ENCODE results near the gene DRC3.

The DRC3 gene

GRCh38 chr17:17934214-17934613 lies 38.4 kb upstream of the DRC3 start:
- Histone ChIP-seq H3K4ac (ENCODE audit: low read depth, low read length) (no peak overlapping the region), H3K79me2 (ENCODE audit: control insufficient read depth, insufficient read depth, low read length) (no peaks in the 10 kb centered on the region), H3K9ac (ENCODE audit: low read length) (no peak overlapping the region), H3K27me3 (ENCODE audit: insufficient read depth, low read length, poor library complexity) (no peaks in the 10 kb centered on the region), H2AK5ac (ENCODE audit: low read length) (no peak overlapping the region), H3K18ac (ENCODE audit: low read length) (no peak overlapping the region), H3K36me3 (ENCODE audit: control insufficient read depth, insufficient read depth, low read length) (no peaks in the 10 kb centered on the region), H3K4me1 (ENCODE audit: control insufficient read depth, low read depth, low read length) (peaks cover 3% of the 10 kb centered on the region), H3K23ac (ENCODE audit: low read length) (no peak overlapping the region), H3K4me3 (ENCODE audit: low read length) (no peak overlapping the region), H3K27ac (ENCODE audit: low read depth, low read length) (no peak overlapping the region), H4K5ac (ENCODE audit: low read length) (no peak overlapping the region), H3K4me2 (ENCODE audit: low read length) (no peak overlapping the region), H4K8ac (ENCODE audit: low read depth, low read length) (no peak overlapping the region), H3K79me1 (ENCODE audit: low read length) (no peaks in the 10 kb centered on the region), H2BK15ac (replicated peaks; ENCODE audit: low read depth) (no peak overlapping the region), H2BK5ac (ENCODE audit: low read length) (no peak overlapping the region), H2BK120ac (ENCODE audit: low read depth, low read length) (no peak overlapping the region), H3K56ac (ENCODE audit: low read length) (no peak overlapping the region)
- WGBS (ENCODE audit: extremely low coverage, insufficient coverage, low lambda C conversion rate), result no CpG with 5 or more reads among the region's 2 CpGs
- no peak for DNase-seq

- WGBS (ENCODE audit: extremely low coverage, insufficient coverage, low lambda C conversion rate), result no CpG with 5 or more reads among the region's 3 CpGs
- Histone ChIP-seq H3K27me3 (ENCODE audit: insufficient read depth, low read length, poor library complexity) (no peaks in the 10 kb centered on the region), H2BK15ac (replicated peaks; ENCODE audit: low read depth) (no peak overlapping the region), H3K27ac (ENCODE audit: low read depth, low read length) (no peak overlapping the region), H2AK5ac (ENCODE audit: low read length) (no peak overlapping the region), H2BK5ac (ENCODE audit: low read length) (no peak overlapping the region), H4K5ac (ENCODE audit: low read length) (no peak overlapping the region), H3K4me1 (ENCODE audit: control insufficient read depth, low read depth, low read length) (peaks cover 3% of the 10 kb centered on the region), H3K4me3 (ENCODE audit: low read length) (no peak overlapping the region), H3K9ac (ENCODE audit: low read length) (no peak overlapping the region), H3K23ac (ENCODE audit: low read length) (no peak overlapping the region), H2BK120ac (ENCODE audit: low read depth, low read length) (no peak overlapping the region), H3K56ac (ENCODE audit: low read length) (no peak overlapping the region), H3K36me3 (ENCODE audit: control insufficient read depth, insufficient read depth, low read length) (no peaks in the 10 kb centered on the region), H3K4me2 (ENCODE audit: low read length) (no peak overlapping the region), H3K4ac (ENCODE audit: low read depth, low read length) (no peak overlapping the region), H3K79me2 (ENCODE audit: control insufficient read depth, insufficient read depth, low read length) (no peaks in the 10 kb centered on the region), H4K8ac (ENCODE audit: low read depth, low read length) (no peak overlapping the region), H3K79me1 (ENCODE audit: low read length) (no peaks in the 10 kb centered on the region), H3K18ac (ENCODE audit: low read length) (no peak overlapping the region)
- no peak for DNase-seq
Observed at GRCh38 chr17:17934806-17935205, 37.9 kb upstream of the DRC3 start.

GRCh38 chr17:17935321-17936271 lies 37.1 kb upstream of the DRC3 start:
- H3K23ac ChIP-seq (ENCODE audit: low read length), result peak overlapping the region; percentile 18
- no peak overlapping the region for H3K4me2 ChIP-seq (ENCODE audit: low read length)
- H4K5ac ChIP-seq (ENCODE audit: low read length), result no peak overlapping the region
- H2BK15ac ChIP-seq (replicated peaks; ENCODE audit: low read depth), result no peak overlapping the region
- no peak overlapping the region for H3K9ac ChIP-seq (ENCODE audit: low read length)
- no peak overlapping the region for H2AK5ac ChIP-seq (ENCODE audit: low read length)
- no peak overlapping the region for H3K18ac ChIP-seq (ENCODE audit: low read length)
- H4K8ac ChIP-seq (ENCODE audit: low read depth, low read length), result no peak overlapping the region
- H2BK120ac ChIP-seq (ENCODE audit: low read depth, low read length), result no peak overlapping the region
- no peak overlapping the region for H2BK5ac ChIP-seq (ENCODE audit: low read length)
- H3K27ac ChIP-seq (ENCODE audit: low read depth, low read length), result no peak overlapping the region
- H3K36me3 ChIP-seq (ENCODE audit: control insufficient read depth, insufficient read depth, low read length), result no peaks in the 10 kb centered on the region
- no peaks in the 10 kb centered on the region for H3K27me3 ChIP-seq (ENCODE audit: insufficient read depth, low read length, poor library complexity)
- H3K79me2 ChIP-seq (ENCODE audit: control insufficient read depth, insufficient read depth, low read length), result no peaks in the 10 kb centered on the region
- H3K79me1 ChIP-seq (ENCODE audit: low read length), result no peaks in the 10 kb centered on the region
- no peak overlapping the region for H3K4me3 ChIP-seq (ENCODE audit: low read length)
- peaks cover 3% of the 10 kb centered on the region for H3K4me1 ChIP-seq (ENCODE audit: control insufficient read depth, low read depth, low read length)
- no CpG with 5 or more reads among the region's 6 CpGs for WGBS (ENCODE audit: extremely low coverage, insufficient coverage, low lambda C conversion rate)
- DNase-seq, result peak; percentile 86
- no peak overlapping the region for H3K4ac ChIP-seq (ENCODE audit: low read depth, low read length)
- H3K56ac ChIP-seq (ENCODE audit: low read length), result peak overlapping the region; percentile 57

GRCh38 chr17:17937201-17937853 lies 35.3 kb upstream of the DRC3 start:
- Histone ChIP-seq H3K79me2 (ENCODE audit: control insufficient read depth, insufficient read depth, low read length) (no peaks in the 10 kb centered on the region), H3K27me3 (ENCODE audit: insufficient read depth, low read length, poor library complexity) (no peaks in the 10 kb centered on the region), H3K36me3 (ENCODE audit: control insufficient read depth, insufficient read depth, low read length) (no peaks in the 10 kb centered on the region), H4K5ac (ENCODE audit: low read length) (no peak overlapping the region), H3K4ac (ENCODE audit: low read depth, low read length) (no peak overlapping the region), H2BK15ac (replicated peaks; ENCODE audit: low read depth) (no peak overlapping the region), H4K8ac (ENCODE audit: low read depth, low read length) (no peak overlapping the region), H3K4me2 (ENCODE audit: low read length) (no peak overlapping the region), H3K4me3 (ENCODE audit: low read length) (no peak overlapping the region), H3K18ac (ENCODE audit: low read length) (no peak overlapping the region), H2BK5ac (ENCODE audit: low read length) (no peak overlapping the region), H3K79me1 (ENCODE audit: low read length) (no peaks in the 10 kb centered on the region), H3K9ac (ENCODE audit: low read length) (no peak overlapping the region), H2AK5ac (ENCODE audit: low read length) (no peak overlapping the region), H3K23ac (ENCODE audit: low read length) (no peak overlapping the region), H3K4me1 (ENCODE audit: control insufficient read depth, low read depth, low read length) (peaks cover 3% of the 10 kb centered on the region), H3K56ac (ENCODE audit: low read length) (no peak overlapping the region), H2BK120ac (ENCODE audit: low read depth, low read length) (no peak overlapping the region), H3K27ac (ENCODE audit: low read depth, low read length) (no peak overlapping the region)
- DNase-seq, result no peak
- no CpG with 5 or more reads among the region's 4 CpGs for WGBS (ENCODE audit: extremely low coverage, insufficient coverage, low lambda C conversion rate)

GRCh38 chr17:17937958-17938357 lies 34.7 kb upstream of the DRC3 start:
- Histone ChIP-seq H3K4me2 (ENCODE audit: low read length) (no peak overlapping the region), H3K27me3 (ENCODE audit: insufficient read depth, low read length, poor library complexity) (no peaks in the 10 kb centered on the region), H2BK15ac (replicated peaks; ENCODE audit: low read depth) (no peak overlapping the region), H2BK5ac (ENCODE audit: low read length) (no peak overlapping the region), H4K8ac (ENCODE audit: low read depth, low read length) (no peak overlapping the region), H3K4ac (ENCODE audit: low read depth, low read length) (no peak overlapping the region), H3K23ac (ENCODE audit: low read length) (no peak overlapping the region), H3K79me1 (ENCODE audit: low read length) (no peaks in the 10 kb centered on the region), H4K5ac (ENCODE audit: low read length) (no peak overlapping the region), H2BK120ac (ENCODE audit: low read depth, low read length) (no peak overlapping the region), H3K27ac (ENCODE audit: low read depth, low read length) (no peak overlapping the region), H3K18ac (ENCODE audit: low read length) (no peak overlapping the region), H3K4me1 (ENCODE audit: control insufficient read depth, low read depth, low read length) (peaks cover 5% of the 10 kb centered on the region), H3K79me2 (ENCODE audit: control insufficient read depth, insufficient read depth, low read length) (no peaks in the 10 kb centered on the region), H3K9ac (ENCODE audit: low read length) (no peak overlapping the region), H2AK5ac (ENCODE audit: low read length) (no peak overlapping the region), H3K56ac (ENCODE audit: low read length) (no peak overlapping the region), H3K36me3 (ENCODE audit: control insufficient read depth, insufficient read depth, low read length) (no peaks in the 10 kb centered on the region), H3K4me3 (ENCODE audit: low read length) (no peak overlapping the region)
- no CpG with 5 or more reads among the region's 5 CpGs for WGBS (ENCODE audit: extremely low coverage, insufficient coverage, low lambda C conversion rate)
- no peak for DNase-seq

All from mesendoderm (in vitro differentiated cells).